Stimulated activated naive CD4-positive, alpha-beta T cell treated with Interleukin-2 at 50 U/mL for 16 hours (primary cell): ENCODE results near the gene CELSR1.
A peak's percentile ranks its signal among the peaks of the same experiment; 100 is the strongest.

ENCODE experiments used
- DNase-seq: peaks from one replicate; lab custom pipeline; 2025; lab: John Stamatoyannopoulos, UW

Gene CELSR1

DNA sequence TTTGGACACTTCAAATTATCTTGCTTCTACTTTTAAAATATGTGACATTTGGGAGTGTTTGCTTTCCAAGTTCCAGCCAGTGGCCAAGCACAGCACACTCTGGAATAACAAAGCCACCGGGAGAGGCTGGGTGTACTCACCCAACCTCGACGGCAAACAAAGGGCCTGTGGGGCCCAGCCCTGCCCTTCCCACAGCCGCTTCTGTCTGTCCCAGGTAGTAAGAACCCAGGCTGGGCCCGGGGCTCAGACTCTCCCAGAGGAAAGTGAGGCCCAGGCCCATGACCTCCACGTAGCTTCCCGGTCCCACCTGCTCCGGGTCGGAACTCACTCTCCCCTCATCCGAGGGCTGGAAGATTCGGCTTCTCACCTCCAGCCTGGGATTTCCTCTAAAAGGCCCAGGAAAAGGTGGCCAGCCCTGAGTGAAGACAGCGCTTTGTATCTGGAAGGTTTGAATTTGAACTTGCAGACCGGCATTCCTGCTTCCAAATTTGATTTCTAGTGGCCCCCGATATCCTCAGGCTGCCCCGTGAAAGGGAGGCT is 93.5 kb downstream of the CELSR1 start:
- DNase-seq = no peak

- DNase-seq = no peak
These were observed 95.1 kb downstream of the CELSR1 start for GRCh38 chr22:46442217-46442853.

DNA sequence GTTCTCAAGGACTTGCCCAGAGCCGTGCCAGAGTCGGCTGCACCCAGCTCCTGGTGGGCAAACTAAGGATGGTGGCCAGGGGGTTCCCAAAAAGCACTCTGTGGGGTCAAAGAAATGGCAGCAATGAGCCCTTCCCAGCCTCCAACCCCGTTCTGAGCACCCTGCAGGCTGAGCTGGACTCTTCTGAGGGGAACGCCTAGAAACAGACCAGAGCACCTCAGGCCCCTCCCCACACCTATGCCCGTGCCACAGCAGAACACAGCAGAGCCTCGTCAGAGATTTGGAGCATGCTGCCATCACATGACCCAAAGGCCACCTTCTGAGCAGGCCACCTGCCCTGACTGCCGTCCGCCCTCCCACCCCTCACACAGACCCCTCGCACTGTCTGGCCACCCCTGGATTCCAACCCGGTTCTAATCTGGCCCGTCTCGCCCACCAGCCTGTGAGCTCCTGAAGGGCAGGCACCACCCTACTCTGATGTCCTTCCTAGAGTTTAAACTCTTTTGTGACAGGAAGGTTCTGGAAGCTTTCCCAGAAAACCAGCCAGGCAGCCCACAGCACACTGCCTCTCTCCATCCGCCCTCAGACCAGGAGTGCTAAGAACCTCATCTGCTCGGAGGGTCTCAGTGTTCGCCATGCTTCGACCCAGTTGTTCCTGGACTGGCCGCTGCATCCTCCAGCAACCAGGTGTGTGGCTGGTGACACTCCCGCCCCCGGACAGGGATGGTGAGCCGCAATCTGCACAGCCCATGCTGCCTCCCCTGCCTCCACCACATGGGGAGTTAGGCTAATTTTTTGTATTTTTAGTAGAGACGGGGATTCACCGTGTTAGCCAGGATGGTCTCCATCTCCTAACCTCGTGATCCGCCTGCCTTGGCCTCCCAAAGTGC is 97.6 kb downstream of the CELSR1 start:
- DNase-seq = no peak

DNA sequence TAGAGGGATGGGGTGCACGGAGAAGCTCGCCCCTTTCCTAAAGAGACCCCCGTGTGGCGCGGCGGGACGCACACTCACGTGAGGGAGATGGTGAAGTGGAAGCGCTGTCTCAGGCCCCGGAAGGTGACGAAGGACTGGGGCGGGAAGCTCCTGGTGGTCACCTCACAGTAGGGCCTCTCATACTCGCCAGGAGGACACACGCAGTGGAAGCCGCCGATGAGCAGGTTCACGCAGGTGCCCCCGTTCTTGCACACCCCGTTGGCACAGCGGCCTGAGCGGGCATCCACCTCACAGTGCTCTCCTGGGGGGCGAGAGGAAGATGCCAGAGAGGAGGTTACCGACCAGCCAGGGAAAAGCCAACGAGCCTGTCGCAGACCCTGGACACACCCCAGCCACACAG is 98.3 kb downstream of the CELSR1 start:
- DNase-seq = no peak

- no peak for DNase-seq
These were observed 99.6 kb downstream of the CELSR1 start for GRCh38 chr22:46437671-46438440.

DNA sequence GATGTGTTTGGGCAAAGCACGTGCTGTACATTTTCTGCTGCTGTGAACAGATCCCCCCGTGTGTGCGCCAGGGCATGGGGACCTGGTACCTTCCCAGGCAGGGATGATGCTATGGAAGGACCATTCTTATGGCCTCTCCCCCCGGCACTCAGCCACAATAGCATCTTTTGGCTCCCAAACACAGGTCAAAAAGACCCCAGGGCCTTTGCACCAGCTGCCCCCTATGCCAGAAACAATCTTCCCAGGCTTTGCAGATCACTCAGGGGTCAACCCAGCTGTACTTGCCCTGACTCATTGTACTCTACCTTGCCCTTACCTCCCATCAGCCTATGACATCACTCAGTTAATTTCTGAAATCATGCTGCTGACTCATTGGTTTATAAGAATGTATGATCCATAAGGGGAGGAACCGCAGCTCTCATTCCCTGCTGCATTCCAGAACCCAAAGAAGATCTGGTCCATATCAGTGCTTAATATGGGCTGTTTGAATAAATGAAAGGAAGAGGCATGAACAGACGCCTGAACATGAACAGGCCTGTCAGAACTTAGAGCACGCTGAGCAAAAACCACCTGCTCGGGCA is 100.7 kb downstream of the CELSR1 start:
- DNase-seq = no peak

DNA sequence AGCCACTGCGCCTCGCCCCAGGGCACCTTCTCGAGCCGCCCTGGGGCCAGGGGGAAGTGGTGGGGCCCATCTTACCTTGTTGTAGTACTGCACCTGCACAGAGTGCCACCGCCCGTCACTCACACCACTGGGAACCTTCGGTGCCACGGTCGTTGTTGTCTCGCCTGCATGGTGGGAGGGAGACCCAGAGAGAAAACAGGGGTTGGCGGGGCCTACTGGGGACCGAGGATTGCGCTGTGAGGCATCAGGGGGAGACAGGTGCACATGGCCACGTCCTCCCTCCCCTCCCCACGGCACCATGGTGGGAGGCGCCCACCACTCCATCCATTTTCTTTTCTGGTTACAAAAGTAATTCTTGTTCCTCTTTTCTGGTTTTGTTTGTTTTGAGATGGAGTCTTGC is 104.1 kb downstream of the CELSR1 start:
- no peak for DNase-seq

- DNase-seq = peak; percentile 16
These were observed 105.0 kb downstream of the CELSR1 start for GRCh38 chr22:46432164-46433068.

DNA sequence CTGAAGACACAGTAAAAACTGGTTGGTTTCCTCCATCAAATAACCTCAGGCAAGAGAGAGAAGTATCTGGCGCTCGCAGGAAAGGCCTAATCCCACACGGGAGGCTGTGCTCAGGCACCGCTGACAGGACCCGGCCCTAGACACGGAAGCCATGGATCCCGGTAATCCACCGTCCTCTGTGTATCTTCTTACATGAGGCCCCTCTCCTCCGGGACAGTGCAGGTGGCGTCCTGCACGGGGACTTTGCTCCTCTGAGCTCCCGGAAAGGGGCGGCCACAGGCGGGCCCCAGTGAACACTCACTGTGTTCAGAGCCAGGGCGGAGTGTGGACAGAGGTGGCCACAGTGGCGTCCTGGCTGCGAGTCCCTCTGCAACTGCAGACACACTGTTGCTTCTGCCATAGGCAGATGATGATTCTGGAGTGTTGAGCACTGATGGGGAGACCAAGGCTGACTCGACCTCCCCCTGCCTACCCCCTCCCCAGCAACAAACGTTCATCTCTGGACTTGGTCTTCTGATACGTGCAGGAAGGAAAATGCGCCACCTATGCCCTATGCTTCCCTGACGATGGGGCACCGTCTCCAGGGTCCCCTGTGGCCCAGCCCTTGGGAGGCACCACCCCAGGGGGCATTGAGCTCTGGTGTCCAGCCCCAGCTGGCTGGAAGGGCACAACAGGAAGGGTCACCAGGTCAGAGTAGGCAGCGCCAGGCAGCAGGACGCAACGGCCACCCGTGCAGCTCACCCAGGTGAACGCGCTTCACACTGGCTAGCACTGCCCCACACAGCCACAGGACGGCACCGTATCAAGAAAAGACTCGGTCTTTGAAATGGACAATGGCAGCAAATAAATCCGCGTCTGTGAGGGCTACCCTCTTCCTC is 106.2 kb downstream of the CELSR1 start:
- no peak for DNase-seq

GRCh38 chr22:46429325-46429853 is 108.0 kb downstream of the CELSR1 start:
- no peak for DNase-seq

- no peak for DNase-seq
These were observed 108.7 kb downstream of the CELSR1 start for GRCh38 chr22:46428602-46429324.

- DNase-seq = no peak
These were observed 109.2 kb downstream of the CELSR1 start for GRCh38 chr22:46428171-46428570.

DNA sequence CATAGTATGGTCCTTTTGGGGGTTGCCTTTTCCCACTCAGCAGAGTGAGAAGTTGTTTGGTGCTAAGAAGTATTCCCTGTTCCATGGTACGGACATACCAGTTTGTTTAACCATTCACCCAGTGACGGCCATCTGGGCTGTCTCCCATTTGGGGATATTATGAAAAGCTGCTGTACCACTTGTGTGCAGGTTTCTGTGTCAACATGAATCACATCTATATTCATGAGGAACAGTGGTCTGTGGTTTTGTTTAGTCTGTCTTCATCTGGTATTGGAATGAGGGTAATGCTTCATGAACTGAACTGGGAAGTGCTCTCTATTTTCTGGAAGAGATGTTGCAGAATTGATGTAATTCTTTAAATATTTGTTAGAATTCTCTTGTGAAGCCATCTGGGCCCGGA is 112.4 kb downstream of the CELSR1 start:
- no peak for DNase-seq

DNA sequence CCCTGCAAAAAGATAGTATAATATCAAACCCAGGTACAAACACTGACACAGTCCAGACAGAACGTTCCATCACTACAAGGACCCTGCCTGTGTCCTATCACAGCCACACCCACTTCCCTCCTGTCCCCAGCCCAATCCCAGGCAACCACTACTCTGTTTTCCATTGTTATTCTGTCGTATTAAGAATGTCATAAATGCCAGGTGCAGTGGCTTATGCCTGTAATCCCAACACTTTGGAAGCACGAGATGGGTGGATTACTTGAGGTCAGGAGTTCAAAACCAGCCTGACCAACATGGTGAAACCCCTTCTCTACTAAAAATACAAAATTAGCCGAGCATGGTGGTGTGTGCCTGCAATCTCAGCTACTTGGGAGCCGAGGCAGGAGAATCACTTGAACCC is 112.9 kb downstream of the CELSR1 start:
- DNase-seq = no peak

- no peak for DNase-seq
These were observed 114.5 kb downstream of the CELSR1 start for GRCh38 chr22:46422896-46423295.

DNA sequence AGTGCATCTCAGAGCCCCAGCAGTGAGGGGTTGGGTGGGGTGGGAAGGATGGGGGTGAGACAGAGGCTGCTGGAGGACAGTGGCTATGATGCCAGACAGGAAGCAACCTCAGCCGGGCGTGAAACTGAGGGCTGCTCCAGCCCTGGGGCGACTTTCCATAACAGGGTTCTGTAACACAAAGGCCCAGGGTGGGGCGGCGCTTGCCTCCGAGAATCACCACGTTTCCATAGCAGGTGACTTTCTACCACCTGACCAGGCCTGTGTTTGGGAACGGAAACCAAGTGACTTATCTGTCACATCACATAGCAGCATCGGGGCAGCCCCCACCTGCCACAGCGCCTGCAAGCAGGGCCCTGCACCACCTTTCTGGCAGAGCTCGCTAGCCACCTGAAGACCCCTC is 116.2 kb downstream of the CELSR1 start:
- DNase-seq = no peak

- no peak for DNase-seq
These were observed 117.5 kb downstream of the CELSR1 start for GRCh38 chr22:46419754-46420571.

- no peak for DNase-seq
These were observed 118.6 kb downstream of the CELSR1 start for GRCh38 chr22:46418827-46419226.
